Measurements from ENCODE around the gene FBXL17.

DNA sequence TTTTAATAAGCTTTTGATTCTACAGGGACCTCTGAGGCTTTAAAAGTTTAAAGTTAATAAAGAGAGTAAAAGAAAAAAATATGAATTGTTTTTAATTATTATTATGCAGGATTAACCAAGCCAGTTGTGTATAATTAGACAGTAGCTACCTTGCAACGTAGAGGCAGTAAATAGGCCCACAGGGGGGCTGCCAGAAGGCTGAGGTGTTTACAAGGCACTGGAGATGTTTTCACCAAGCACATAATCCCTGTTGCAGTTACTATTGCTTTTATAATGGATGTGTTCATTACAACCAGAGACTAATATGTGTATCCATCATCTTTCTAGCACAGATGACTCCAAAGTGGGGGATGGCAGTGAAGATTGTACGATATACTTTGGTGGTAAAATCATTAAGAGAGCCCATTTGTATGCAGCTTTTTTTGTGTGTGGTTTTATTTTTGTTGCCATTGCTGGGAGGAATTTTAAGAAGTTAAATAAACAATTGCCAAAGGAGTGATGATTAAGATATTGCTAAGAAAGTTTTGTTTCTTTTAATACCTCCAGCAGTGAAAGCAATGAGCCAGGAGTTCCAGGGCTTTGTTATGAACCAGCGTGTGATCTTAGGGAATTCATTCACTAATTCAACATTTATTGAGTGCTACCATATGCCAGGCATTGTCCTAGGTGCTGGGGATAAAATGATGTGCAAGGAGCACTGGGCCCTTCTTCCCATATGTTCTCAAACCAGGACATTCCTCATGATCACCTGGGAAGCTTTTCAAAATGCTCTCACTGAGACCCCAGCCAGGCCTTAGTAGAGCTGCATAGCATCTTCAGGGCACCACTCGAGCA is 572.5 kb downstream of the FBXL17 start:
- TF ChIP-seq POLR2AphosphoS2 (IDR thresholded peaks at IDR 0.05; ENCODE audit: low read length), result no peak
- TF ChIP-seq ATF2 (CRISPR knock-in tag; IDR thresholded peaks at IDR 0.05), result no peak
- TF ChIP-seq CTCF (IDR thresholded peaks at IDR 0.05 in 2 of 3, conservative IDR thresholded peaks at IDR 0.05 in 1 of 3; ENCODE audit: insufficient read depth in 2 of 3, low read depth in 1 of 3, low read length in 3 of 3), result no peak
- TF ChIP-seq SMC3 (conservative IDR thresholded peaks at IDR 0.05; ENCODE audit: insufficient read depth, low read depth, low read length), result no peak
- no peak for TF ChIP-seq CEBPG (CRISPR knock-in tag; IDR thresholded peaks at IDR 0.05)
- no peak for TF ChIP-seq CEBPG (tag; conservative IDR thresholded peaks at IDR 0.05 in 1 of 2, IDR thresholded peaks at IDR 0.05 in 1 of 2)
- TF ChIP-seq ZNF239 (CRISPR knock-in tag; IDR thresholded peaks at IDR 0.05), result no peak
- no peak for TF ChIP-seq CREB5 (CRISPR knock-in tag; IDR thresholded peaks at IDR 0.05)
- TF ChIP-seq CC2D1A (IDR thresholded peaks at IDR 0.05), result no peak
- no peak for TF ChIP-seq BDP1 (IDR thresholded peaks at IDR 0.05; ENCODE audit: insufficient read depth, insufficient read length)
- no peak for TF ChIP-seq RBFOX2 (IDR thresholded peaks at IDR 0.05; ENCODE audit: low read depth, low read length)

All from K562 (cell line).